ENCODE results near the gene ZDHHC1. TPM values are rescaled to one million over a fixed set of nuclear protein-coding genes. Genes with fewer than 3 reads are reported as not detected.

Gene ZDHHC1
- total and polyA plus RNA-seq, 2 donors (not counting 3 experiments of a cell fraction or from before 2014, with no cell fraction given), result 11.4 to 14.4 TPM

DNA sequence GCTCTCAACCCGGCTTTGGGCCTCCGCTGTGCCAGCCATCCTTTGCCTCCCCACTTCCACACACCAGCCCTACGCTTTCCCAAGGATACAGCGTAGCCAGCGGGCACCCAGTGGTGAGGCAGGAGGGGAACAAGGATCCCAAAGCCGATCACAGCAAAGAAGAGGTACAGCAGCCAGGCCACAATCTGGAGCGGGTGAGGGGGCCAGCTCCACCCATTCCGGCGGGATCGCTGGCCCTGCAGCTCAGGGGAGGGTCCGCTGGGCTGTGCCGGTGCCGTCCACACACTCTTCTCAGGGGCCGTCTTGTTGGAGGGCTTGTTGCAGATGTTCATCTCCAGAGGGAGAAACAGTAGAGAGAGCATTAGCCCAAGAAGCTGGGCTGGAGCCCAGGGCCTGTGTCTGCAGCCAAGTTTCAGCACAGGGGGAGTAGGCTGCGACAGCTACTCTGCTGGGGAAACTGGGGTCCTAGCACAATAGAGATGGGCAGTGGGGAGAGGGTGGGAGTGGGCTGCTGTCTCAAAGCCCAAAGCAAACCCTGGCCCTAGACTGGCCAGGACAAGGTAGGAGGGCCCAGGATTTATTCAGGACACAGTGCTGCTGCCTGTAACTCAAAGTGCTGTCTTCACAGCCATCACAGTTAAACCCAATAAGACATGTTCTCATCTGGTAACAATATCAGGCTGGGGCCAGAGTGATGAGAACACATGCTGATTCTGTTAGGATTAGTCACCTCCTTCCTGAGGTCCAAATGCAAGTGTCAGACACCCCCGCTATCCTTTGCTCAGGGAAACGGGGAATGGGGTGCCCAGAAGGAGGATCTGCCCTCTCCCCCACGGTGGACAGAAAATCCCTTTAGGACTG is 9.9 kb downstream of the ZDHHC1 start:
- Histone ChIP-seq H3K36me3 (ENCODE audit: control insufficient read depth in 2 of 2, extremely low read depth in 1 of 2, insufficient read depth in 2 of 2, low read length in 2 of 2) (no peaks in the 10 kb centered on the region), H3K9me1 (replicated peaks; ENCODE audit: control insufficient read depth, extremely low read depth, insufficient read depth, low read length) (no peaks in the 10 kb centered on the region), H2AFZ (ENCODE audit: low read depth, low read length) (peak overlapping the region; percentile 10), H3K4me2 (ENCODE audit: insufficient read depth, low read length) (peak overlapping the region; percentile 40), H3K4me3 (replicated peaks in 1 of 3; ENCODE audit: insufficient read depth in 1 of 3, low read depth in 1 of 3, low read length in 3 of 3) (no peak overlapping the region), H3K9ac (replicated peaks; ENCODE audit: extremely low read depth, insufficient read depth, low read length) (peak overlapping the region; percentile 21), H3K4me1 (ENCODE audit: control insufficient read depth, extremely low read depth, insufficient read depth, low read length) (peaks cover 20% of the 10 kb centered on the region), H3K79me2 (ENCODE audit: control insufficient read depth, insufficient read depth, low read length) (no peaks in the 10 kb centered on the region), H4K20me1 (replicated peaks; ENCODE audit: control insufficient read depth, extremely low read depth, insufficient read depth, low read length) (no peaks in the 10 kb centered on the region), H3K27ac (ENCODE audit: insufficient read depth, low read depth, low read length) (peak overlapping the region; percentile 61), H3K9me3 (replicated peaks; ENCODE audit: control insufficient read depth, insufficient read depth, low read length) (no peaks in the 10 kb centered on the region), H3K27me3 (ENCODE audit: control insufficient read depth in 2 of 2, insufficient read depth in 2 of 2, low read length in 2 of 2) (no peaks in the 10 kb centered on the region)
- BruUV-seq (replicated peaks), result no TSS peak
- ChIA-PET POLR2A (no interaction called here), CTCF (interaction anchor here (0.6 to 2.6 kb wide), 4 partner anchors 12 to 146 kb away, joined by 3 to 14 read pairs (median 8); partner anchors contain the start of gene TPPP3)
- FAIRE-seq (peak; percentile 92), DNase-seq (ENCODE audit: low read depth, low spot score) (peak; percentile 75)
- TF ChIP-seq POLR2A (IDR thresholded peaks at IDR 0.05; ENCODE audit: low read depth, low read length) (peak; percentile 14), JUN (IDR thresholded peaks at IDR 0.05; ENCODE audit: borderline replicate concordance, insufficient read depth, insufficient read length, low read depth) (peak; percentile 80), FOS (IDR thresholded peaks at IDR 0.05; ENCODE audit: borderline replicate concordance, insufficient read depth, low read length) (peak; percentile 69), POLR2AphosphoS5 (IDR thresholded peaks at IDR 0.05; ENCODE audit: insufficient read depth, low read depth, low read length) (peak; percentile 57)
- TF ChIP-seq, protein P1, sequence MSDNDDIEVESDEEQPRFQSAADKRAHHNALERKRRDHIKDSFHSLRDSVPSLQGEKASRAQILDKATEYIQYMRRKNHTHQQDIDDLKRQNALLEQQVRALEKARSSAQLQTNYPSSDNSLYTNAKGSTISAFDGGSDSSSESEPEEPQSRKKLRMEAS (IDR thresholded peaks at IDR 0.05; ENCODE audit: insufficient read depth, insufficient read length), result no peak
- intact Hi-C loops (cut with micrococcal nuclease) (no loop called here), dilution Hi-C loops (cut with MboI; ENCODE audit: extremely low pct_ligation_motif_present, low sequenced_read_pairs) (no loop called here)

DNA sequence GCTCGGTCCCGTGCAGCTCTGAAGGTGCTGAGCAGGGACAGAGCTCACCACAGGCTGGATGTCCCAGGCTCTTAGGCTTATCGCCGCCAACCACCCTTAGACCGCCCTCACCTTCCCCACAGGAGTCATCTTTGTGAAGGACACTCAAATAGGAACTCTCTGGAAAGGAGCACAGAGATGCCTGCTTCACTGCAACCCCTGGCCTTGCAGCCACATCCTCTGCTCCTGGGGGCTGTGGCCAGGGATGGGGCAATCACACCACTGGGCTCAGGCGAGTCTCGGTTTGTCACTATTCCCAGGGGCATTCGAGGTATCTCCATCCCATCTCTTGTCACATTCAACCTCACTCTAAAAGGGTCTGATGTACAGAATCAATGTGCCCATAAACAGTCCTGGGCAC is 10.9 kb downstream of the ZDHHC1 start:
- H3K79me2 ChIP-seq (ENCODE audit: control insufficient read depth, insufficient read depth, low read length), result no peaks in the 10 kb centered on the region
- H3K4me1 ChIP-seq (ENCODE audit: control insufficient read depth, extremely low read depth, insufficient read depth, low read length), result peaks cover 20% of the 10 kb centered on the region
- ChIA-PET POLR2A (interaction anchor here (0.6 kb wide), 2 partner anchors 28 to 590 kb away, joined by 5 to 6 read pairs; no protein-coding TSS in a partner anchor), CTCF (interaction anchor here (1.5 kb wide), 1 partner anchor 60 kb away, joined by 4 read pairs; no protein-coding TSS in a partner anchor)
- BruUV-seq (replicated peaks), result no TSS peak
- no peaks in the 10 kb centered on the region for H3K9me1 ChIP-seq (replicated peaks; ENCODE audit: control insufficient read depth, extremely low read depth, insufficient read depth, low read length)
- no peak overlapping the region for H3K4me2 ChIP-seq (ENCODE audit: insufficient read depth, low read length)
- H2AFZ ChIP-seq (ENCODE audit: low read depth, low read length), result no peak overlapping the region
- dilution Hi-C loops (cut with MboI; ENCODE audit: extremely low pct_ligation_motif_present, low sequenced_read_pairs), result no loop called here
- FAIRE-seq (no peak), DNase-seq (ENCODE audit: low read depth, low spot score) (no peak)
- no peak overlapping the region for H3K9ac ChIP-seq (replicated peaks; ENCODE audit: extremely low read depth, insufficient read depth, low read length)
- TF ChIP-seq GATA2 (IDR thresholded peaks at IDR 0.05; ENCODE audit: insufficient read depth, insufficient read length, low read depth, low read length) (no peak), POLR2AphosphoS5 (IDR thresholded peaks at IDR 0.05; ENCODE audit: insufficient read depth, low read depth, low read length) (no peak), FOS (IDR thresholded peaks at IDR 0.05; ENCODE audit: borderline replicate concordance, insufficient read depth, low read length) (no peak), EZH2 (IDR thresholded peaks at IDR 0.05; ENCODE audit: borderline replicate concordance, low read depth, low read length, severe bottlenecking) (no peak), MYC (IDR thresholded peaks at IDR 0.05; ENCODE audit: low read depth, low read length) (no peak), POLR2A (IDR thresholded peaks at IDR 0.05; ENCODE audit: low read depth, low read length) (no peak), JUN (IDR thresholded peaks at IDR 0.05; ENCODE audit: borderline replicate concordance, insufficient read depth, insufficient read length, low read depth) (no peak)
- TF ChIP-seq, protein P2, sequence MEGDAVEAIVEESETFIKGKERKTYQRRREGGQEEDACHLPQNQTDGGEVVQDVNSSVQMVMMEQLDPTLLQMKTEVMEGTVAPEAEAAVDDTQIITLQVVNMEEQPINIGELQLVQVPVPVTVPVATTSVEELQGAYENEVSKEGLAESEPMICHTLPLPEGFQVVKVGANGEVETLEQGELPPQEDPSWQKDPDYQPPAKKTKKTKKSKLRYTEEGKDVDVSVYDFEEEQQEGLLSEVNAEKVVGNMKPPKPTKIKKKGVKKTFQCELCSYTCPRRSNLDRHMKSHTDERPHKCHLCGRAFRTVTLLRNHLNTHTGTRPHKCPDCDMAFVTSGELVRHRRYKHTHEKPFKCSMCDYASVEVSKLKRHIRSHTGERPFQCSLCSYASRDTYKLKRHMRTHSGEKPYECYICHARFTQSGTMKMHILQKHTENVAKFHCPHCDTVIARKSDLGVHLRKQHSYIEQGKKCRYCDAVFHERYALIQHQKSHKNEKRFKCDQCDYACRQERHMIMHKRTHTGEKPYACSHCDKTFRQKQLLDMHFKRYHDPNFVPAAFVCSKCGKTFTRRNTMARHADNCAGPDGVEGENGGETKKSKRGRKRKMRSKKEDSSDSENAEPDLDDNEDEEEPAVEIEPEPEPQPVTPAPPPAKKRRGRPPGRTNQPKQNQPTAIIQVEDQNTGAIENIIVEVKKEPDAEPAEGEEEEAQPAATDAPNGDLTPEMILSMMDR (IDR thresholded peaks at IDR 0.05; ENCODE audit: extremely low read depth in 1 of 2, insufficient read depth in 1 of 2, low read depth in 1 of 2, low read length in 2 of 2), result no peak
- TF ChIP-seq, protein P1 (IDR thresholded peaks at IDR 0.05; ENCODE audit: insufficient read depth, insufficient read length), result no peak
- no peaks in the 10 kb centered on the region for H3K36me3 ChIP-seq (ENCODE audit: control insufficient read depth in 2 of 2, extremely low read depth in 1 of 2, insufficient read depth in 2 of 2, low read length in 2 of 2)
- no peaks in the 10 kb centered on the region for H4K20me1 ChIP-seq (replicated peaks; ENCODE audit: control insufficient read depth, extremely low read depth, insufficient read depth, low read length)
- H3K4me3 ChIP-seq (replicated peaks in 1 of 3; ENCODE audit: insufficient read depth in 1 of 3, low read depth in 1 of 3, low read length in 3 of 3), result no peak overlapping the region
- no peak overlapping the region for H3K27ac ChIP-seq (ENCODE audit: insufficient read depth, low read depth, low read length)
- H3K27me3 ChIP-seq (ENCODE audit: control insufficient read depth in 2 of 2, insufficient read depth in 2 of 2, low read length in 2 of 2), result no peaks in the 10 kb centered on the region
- H3K9me3 ChIP-seq (replicated peaks; ENCODE audit: control insufficient read depth, insufficient read depth, low read length), result no peaks in the 10 kb centered on the region
- intact Hi-C loops (cut with micrococcal nuclease), result no loop called here
